SJSA1 (cell line): Measurements from ENCODE around the gene DENND4A. TPM values are rescaled to one million over a fixed set of nuclear protein-coding genes. Genes with fewer than 3 reads are reported as not detected.
"Not testable (repeated sequence)": the region's sequence is repeated elsewhere in the genome, so short reads cannot be mapped to it uniquely, and the experiment has no call there.

Source experiments
- DNase-seq, 2 experiments: peaks; one replicate each; pipeline ENCODE4 v3.0.0-alpha.2; 2015 to 2020; ENCODE audit warnings: low spot score in 2 of 2, low read depth in 1 of 2
- H3K27ac ChIP-seq: fragments of 250-450 bp; sonication (Bioruptor Pico); 2 replicates; pipeline ENCODE4 v1.5.1; 2020; ENCODE audit warnings: mild to moderate bottlenecking, moderate library complexity
- H3K27me3 ChIP-seq: fragments of 250-450 bp; sonication (Bioruptor Pico); replicated peaks from 2 replicates; pipeline ENCODE4 v1.5.1; 2020; ENCODE audit warnings: mild to moderate bottlenecking, moderate library complexity
- H3K36me3 ChIP-seq: fragments of 250-450 bp; sonication (Bioruptor Pico); 2 replicates; pipeline ENCODE4 v1.5.1; 2020; ENCODE audit warnings: mild to moderate bottlenecking
- H3K4me1 ChIP-seq: fragments of 250-450 bp; sonication (Bioruptor Pico); replicated peaks from 2 replicates; pipeline ENCODE4 v1.6.1; 2021; ENCODE audit warnings: mild to moderate bottlenecking
- H3K4me3 ChIP-seq: fragments of 250-450 bp; sonication (Bioruptor Pico); 2 replicates; pipeline ENCODE4 v1.5.1; 2020; ENCODE audit warnings: mild to moderate bottlenecking
- H3K9me3 ChIP-seq: fragments of 250-450 bp; sonication (Bioruptor Pico); replicated peaks from 2 replicates; pipeline ENCODE4 v1.5.1; 2020; ENCODE audit warnings: mild to moderate bottlenecking
- total RNA-seq: library from RNA; depleted of rRNA; stranded (reverse); fragments of >200 nt; shearing (Covaris generic); gene quantifications from 2 replicates; pipeline ENCODE4 v1.2.3, GENCODE V29; 2014

The DENND4A gene
- total RNA-seq, 1 experiment from 2014 or later: 8.9 TPM

DNA sequence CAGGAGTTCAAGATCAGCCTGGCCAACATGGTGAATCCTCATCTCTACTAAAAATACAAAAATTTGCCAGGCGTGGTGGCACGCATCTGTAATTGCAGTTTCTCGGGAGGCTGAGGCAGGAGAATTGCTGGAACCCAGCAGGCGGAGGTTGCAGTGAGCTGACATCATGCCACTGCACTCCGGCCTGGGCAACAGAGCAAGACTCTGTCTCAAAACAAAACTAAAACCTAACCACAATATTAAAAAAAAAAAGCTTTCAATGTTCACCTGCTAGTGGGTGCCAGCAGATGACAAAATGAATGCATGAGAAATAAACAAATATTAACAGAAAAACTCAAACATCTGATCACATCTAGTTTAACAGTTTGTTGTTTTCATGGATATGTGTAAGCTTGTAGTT lies 161.3 kb downstream of the DENND4A start:
- Histone ChIP-seq H3K4me3 (no peak overlapping the region), H3K9me3 (no peaks in the 10 kb centered on the region), H3K27me3 (no peaks in the 10 kb centered on the region), H3K4me1 (no peaks in the 10 kb centered on the region), H3K36me3 (no peaks in the 10 kb centered on the region), H3K27ac (no peak overlapping the region)
- DNase-seq: no peak

DNA sequence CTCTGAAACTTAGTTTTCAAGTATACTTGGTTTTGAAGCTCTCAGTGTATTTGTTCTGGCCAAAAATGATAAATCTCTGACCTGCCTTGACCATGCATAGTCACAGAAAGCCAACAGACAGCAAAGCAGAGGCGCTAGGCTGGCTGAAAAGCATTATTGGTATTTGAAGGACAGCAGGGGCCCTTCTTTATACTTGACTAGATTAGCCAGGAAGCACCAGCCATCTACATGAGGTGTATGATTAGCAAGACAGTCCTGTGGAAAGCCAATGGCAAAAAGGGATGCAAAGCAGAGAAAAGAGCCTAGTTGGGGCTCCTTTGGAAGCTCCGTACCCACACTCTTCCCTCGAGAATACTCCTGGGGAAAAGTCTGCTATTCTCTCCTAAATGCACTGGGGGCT lies 162.5 kb downstream of the DENND4A start:
- Histone ChIP-seq H3K36me3 (no peaks in the 10 kb centered on the region), H3K27ac (no peak overlapping the region), H3K4me1 (no peaks in the 10 kb centered on the region), H3K27me3 (no peaks in the 10 kb centered on the region), H3K4me3 (no peak overlapping the region), H3K9me3 (no peaks in the 10 kb centered on the region)
- no peak for DNase-seq

DNA sequence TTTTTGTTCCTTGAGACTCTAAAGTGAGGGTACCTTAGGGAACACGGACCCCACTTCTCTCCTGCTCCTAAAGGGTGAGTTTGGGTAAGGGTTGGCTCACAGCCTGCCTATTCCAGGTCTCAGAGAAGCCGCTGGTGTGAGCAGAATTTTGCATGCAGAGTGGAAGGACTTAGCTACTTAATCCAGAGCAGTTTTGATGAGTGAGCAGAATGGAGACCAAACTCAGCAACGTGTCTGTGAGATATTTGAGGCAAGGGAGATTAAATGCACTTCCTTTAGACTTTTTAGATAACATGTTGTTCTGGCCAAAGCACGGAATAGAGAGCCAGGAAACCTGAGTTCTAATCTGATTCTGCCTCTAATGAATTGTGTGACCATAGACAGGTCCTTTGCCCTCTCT lies 165.2 kb downstream of the DENND4A start:
- Histone ChIP-seq H3K4me1 (no peaks in the 10 kb centered on the region), H3K9me3 (no peaks in the 10 kb centered on the region), H3K4me3 (no peak overlapping the region), H3K27me3 (no peaks in the 10 kb centered on the region), H3K36me3 (no peaks in the 10 kb centered on the region), H3K27ac (no peak overlapping the region)
- no peak for DNase-seq

DNA sequence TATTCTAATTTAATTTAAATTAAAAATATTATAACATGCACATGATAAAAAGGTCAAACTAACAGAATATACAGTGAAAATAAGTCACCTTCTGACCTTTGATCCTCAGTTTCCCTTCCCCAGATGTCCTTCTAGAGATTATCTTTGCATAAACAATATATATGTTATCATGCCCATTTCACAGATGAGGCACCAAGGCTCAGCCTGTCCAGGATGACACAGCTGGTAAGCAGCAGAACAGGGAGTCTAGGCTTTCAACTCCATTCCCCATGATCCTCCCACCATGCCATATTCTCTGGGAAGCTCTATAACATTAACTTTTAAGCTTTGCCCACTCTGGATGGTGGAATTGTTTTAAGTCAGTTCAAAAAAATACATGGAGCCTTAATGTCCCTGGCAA lies 169.0 kb downstream of the DENND4A start:
- no peak overlapping the region for H3K27ac ChIP-seq
- no peak overlapping the region for H3K4me3 ChIP-seq
- H3K36me3 ChIP-seq: no peaks in the 10 kb centered on the region
- DNase-seq: no peak
- H3K9me3 ChIP-seq: no peaks in the 10 kb centered on the region
- H3K4me1 ChIP-seq: no peaks in the 10 kb centered on the region
- no peaks in the 10 kb centered on the region for H3K27me3 ChIP-seq

DNA sequence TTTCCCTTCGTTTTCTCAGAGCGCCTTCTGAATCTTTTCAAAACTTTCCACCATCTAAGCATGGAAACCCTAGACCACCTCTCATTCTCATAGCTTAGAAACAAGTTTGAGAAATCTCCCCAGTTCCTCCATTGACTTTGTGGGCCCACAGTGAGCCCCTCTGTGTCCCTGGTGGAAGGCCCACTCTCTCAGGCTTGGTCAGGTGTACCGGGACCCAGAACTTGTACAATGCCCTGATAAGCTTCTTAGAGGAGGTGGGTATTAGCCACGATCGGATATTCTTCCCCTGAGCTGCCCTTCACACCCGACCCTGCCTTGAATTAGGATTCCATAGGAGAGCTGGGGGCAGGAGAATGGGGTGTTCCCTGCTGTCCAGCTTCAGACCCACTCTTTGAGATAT lies 170.5 kb downstream of the DENND4A start, which contains the start of gene SLC24A1:
Gene SLC24A1, plus strand, starts transcription at position 301 of the 400 bp plus-strand sequence. CDS start 2,143 bp downstream, outside the sequence.
- Histone ChIP-seq H3K4me1 (no peaks in the 10 kb centered on the region), H3K9me3 (no peaks in the 10 kb centered on the region), H3K36me3 (no peaks in the 10 kb centered on the region), H3K4me3 (no peak within 1 kb of the TSS), H3K27me3 (no peaks in the 10 kb centered on the region), H3K27ac (no peak within 1 kb of the TSS)
- DNase-seq: no peak

DNA sequence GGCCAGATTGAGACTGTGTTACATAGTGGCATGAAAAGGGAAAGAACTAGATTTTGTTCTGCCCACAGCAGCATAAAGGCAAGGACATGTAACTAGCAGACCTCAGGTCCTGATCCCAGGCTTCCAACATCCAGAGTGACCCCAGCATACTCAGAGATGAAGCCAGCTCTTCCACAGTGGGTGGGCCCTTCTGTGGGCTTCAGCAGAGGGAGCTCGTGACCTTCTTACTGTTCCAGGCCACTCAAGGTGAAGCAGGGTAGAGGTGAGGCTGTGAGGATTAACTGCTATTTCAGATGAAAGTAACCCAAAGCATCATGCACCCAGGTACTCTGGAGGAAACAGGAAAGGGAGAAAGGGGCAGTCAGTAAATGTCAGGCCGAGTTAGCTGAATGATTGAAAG lies 171.3 kb downstream of the DENND4A start:
- H3K4me1 ChIP-seq: no peaks in the 10 kb centered on the region
- H3K4me3 ChIP-seq: no peak overlapping the region
- DNase-seq: no peak
- H3K36me3 ChIP-seq: no peaks in the 10 kb centered on the region
- H3K9me3 ChIP-seq: no peaks in the 10 kb centered on the region
- no peak overlapping the region for H3K27ac ChIP-seq
- no peaks in the 10 kb centered on the region for H3K27me3 ChIP-seq

DNA sequence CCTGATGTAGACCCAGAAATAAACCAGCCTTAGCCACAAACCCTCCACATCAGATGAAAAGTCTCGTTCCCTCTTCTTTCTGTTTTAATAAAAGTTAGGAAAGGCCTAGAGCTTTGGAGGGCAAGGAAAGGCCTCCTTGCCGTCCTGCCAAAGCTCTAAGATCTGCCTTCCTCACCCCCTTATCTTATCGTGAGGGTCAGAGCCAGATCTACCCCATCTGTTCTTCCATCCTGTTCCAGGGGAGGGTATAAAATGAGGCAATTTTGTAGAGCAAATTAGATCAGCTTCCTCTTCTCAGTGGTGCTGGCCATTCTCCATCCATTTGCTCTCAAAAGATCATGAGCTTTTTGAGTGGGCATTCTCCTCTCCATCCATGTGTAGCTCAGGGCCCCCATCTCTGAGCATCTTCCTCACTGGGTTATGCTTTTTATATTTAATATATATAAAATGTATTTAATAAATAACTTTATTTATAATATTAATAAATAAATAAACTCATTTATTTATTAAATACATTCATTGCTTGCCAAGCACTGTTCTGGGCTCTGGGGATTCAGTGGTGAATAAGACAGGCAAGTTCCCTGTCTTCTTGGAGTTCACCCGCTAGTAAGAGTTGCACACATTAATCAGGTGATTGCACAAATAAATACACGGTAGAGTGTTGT lies 172.3 kb downstream of the DENND4A start:
- Histone ChIP-seq H3K27me3 (no peaks in the 10 kb centered on the region), H3K4me1 (no peaks in the 10 kb centered on the region), H3K36me3 (no peaks in the 10 kb centered on the region), H3K27ac (no peak overlapping the region), H3K4me3 (no peak overlapping the region), H3K9me3 (no peaks in the 10 kb centered on the region)
- no peak for DNase-seq

DNA sequence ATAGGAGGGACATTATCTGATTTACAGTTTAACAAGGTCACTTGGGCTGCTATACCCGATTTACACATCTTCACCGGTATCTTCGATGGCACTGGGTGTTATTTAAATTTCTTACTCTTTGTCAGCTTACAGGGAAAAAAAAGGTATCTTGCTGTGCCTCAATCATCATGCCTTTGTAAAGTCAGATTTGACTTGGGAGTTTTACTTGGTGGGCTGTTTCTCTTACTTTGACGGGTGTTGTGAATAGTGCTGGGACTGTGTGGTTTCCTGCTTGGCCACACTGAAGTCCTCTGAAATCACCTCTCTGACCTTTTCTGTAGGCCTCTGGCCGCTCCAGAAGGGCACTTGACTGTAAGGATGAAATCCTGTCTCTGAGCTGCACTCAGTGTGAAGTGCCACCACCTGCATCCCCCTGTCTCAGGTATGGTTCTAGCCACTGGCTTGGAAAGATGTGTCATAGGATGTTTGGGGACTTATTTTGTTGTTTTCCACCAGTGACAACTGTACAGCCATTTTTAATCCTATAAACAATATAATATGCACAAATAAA lies 173.5 kb downstream of the DENND4A start:
- no peaks in the 10 kb centered on the region for H3K4me1 ChIP-seq
- no peak for DNase-seq
- no peaks in the 10 kb centered on the region for H3K36me3 ChIP-seq

DNA sequence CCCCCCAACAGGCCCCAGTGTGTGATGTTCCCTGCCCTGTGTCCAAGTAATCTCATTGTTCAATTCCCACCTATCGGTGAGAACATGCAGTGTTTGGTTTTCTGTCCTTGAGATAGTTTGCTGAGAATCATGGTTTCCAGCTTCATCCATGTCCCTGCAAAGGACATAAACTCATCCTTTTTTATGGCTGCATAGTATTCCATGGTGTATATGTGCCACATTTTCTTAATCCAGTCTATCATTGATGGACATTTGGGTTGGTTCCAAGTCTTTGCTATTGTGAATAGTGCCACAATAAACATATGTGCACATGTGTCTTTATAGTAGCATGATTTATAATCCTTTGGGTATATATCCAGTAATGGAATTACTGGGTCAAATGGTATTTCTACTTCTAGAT lies 176.2 kb downstream of the DENND4A start:
- not testable (repeated sequence) for H3K36me3 ChIP-seq, H3K27me3 ChIP-seq, H3K4me1 ChIP-seq, H3K9me3 ChIP-seq, H3K27ac ChIP-seq, DNase-seq, H3K4me3 ChIP-seq

More for the DNA sequence above, 173.5 kb downstream of the DENND4A start:
- Histone ChIP-seq H3K27me3 (no peaks in the 10 kb centered on the region), H3K9me3 (no peaks in the 10 kb centered on the region), H3K4me3 (no peak overlapping the region), H3K27ac (no peak overlapping the region)

DNA sequence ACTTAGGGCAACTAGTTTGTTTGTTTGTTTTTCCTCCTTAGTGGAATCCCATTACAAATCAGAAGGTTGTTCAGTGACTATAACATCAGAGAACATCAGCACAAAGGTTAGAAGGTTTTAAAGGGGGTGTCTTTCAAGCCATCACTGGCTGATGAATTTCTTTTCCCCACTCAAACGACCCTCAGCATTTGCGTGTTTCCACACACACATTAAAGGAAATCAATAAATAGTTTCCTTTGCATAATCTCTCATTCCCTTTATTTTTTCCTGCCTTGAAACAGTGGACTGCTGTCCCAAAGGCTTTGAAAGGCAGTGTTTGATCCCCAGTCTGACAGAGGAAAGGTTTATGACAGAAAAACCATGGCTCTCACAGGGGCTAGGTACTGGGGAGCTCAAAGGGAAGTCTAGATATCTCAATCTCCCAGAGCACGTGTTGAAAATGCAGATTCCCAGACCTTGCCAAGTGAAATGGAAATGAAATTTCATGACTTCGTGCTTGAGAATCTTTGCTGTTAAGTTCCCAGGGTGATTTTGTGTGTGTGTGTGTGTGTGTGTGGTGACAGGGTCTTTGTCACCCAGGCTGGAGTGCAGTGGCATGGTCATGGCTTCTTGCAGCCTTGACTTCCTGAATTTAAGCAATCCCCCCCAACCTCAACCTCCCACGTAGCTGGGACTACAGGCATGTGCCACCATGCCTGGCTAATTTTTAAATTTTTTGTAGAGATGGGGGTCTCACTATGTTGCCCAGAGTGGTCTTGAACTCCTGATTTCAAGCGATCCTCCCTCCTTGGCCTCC lies 178.9 kb downstream of the DENND4A start:
- Histone ChIP-seq H3K4me1 (peaks cover 10% of the 10 kb centered on the region; the same call in 1 of the 2 replicates), H3K27me3 (no peaks in the 10 kb centered on the region), H3K9me3 (no peaks in the 10 kb centered on the region), H3K4me3 (no peak overlapping the region), H3K27ac (no peak overlapping the region), H3K36me3 (peaks cover 5% of the 10 kb centered on the region; the same call in 1 of the 2 replicates)
- no peak for DNase-seq

DNA sequence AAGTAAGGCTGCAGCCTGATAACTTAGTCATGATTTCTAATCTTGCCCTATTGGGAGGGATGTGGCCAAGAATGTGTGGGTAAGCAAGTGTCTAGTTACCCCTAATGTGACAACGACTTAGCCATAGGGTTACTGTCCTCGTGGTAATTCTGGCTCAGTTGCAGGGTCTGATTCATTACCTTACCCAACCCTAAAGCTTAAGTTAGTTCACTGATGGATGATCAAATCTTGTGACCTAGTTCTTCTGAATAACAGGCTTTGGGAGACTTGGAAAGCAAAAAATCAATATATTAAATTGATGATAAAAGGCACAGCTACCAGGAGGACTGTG lies 179.5 kb downstream of the DENND4A start:
- peaks cover 10% of the 10 kb centered on the region; the same call in 1 of the 2 replicates for H3K4me1 ChIP-seq
- H3K36me3 ChIP-seq: peaks cover 5% of the 10 kb centered on the region; the same call in 1 of the 2 replicates
- DNase-seq: no peak
- no peaks in the 10 kb centered on the region for H3K27me3 ChIP-seq
- H3K27ac ChIP-seq: no peak overlapping the region
- no peaks in the 10 kb centered on the region for H3K9me3 ChIP-seq
- H3K4me3 ChIP-seq: no peak overlapping the region

DNA sequence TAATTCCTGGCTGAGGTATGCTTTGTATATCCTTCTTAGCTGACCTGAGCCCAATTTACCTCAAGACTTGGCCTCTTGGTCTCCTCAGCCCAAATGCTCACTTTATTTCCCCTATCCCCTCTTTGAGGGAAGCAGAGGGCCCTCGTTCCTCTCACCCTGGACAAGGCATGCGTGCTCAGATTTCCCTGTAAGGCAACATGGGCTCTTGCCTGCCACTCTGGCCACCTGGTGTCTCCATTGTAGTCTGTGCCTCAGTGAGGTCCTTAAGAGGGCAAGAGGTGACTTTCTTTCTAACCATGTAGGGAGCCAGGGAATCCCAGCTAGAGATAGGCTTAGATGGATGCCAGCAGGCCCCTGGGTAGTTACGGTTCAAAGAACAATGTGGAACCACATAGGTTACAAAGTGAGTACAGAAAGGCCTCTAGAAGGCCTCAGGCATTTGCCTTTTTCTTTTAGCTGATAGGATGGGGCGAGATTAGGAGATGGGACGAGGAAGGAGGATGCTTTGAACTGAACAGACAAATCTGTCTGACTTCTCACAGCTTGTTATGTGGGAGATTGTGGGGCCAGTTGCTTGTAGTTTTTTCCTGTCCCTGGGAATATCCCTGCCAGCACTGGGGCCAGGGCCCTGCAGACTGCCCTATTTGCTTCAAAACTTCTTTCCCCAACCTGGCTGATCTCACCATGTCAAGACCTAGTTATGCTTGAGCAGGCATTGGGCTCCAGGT lies 180.0 kb downstream of the DENND4A start:
- no peaks in the 10 kb centered on the region for H3K9me3 ChIP-seq
- DNase-seq: no peak
- peaks cover 5% of the 10 kb centered on the region; the same call in 1 of the 2 replicates for H3K36me3 ChIP-seq
- peak overlapping the region; percentile 77 for H3K27ac ChIP-seq
- no peaks in the 10 kb centered on the region for H3K27me3 ChIP-seq
- H3K4me3 ChIP-seq: peak overlapping the region; percentile 73
- H3K4me1 ChIP-seq: peaks cover 10% of the 10 kb centered on the region; the same call in 1 of the 2 replicates

DNA sequence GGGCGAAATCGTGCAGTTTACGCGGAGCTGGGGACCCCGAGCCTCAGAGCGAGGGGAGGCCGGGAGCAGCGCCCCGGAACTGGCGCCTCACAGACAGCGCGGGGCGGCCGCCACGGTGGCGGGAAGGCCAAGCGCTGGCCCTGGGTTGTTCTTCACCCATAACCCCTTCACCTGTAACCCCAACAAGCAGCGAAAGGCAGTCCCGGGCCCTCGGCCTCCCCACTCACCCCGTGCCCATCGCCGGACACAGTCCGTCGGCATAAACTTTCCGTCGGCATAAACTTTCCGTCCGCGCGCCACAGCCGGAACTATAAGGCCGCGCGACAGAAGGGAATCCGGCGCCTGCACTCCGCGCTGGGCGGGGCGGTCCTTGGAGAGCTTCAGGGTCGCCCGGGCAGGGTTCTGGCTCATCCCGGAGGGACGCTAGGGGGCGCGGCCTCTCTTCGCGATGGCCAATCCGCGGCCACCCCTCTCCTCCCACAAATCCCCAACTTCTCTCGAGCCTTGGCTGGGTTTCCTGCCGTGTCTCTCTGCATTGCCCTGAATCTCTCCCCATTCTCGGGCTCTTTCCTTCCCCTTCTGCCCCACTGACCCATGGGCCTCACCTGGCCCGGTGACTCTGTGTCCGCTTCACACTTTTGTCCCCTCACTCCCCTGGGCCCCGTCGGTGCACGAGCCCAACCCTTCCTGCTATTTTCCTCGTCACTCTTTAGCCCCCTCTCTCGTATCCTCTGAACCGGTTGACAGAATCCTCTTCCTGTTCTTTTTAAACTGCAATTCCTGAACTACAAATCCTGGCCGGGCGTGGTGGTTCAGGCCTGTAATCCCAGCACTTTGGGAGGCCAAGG lies 181.0 kb downstream of the DENND4A start, which contains the start of gene INTS14:
Gene INTS14, minus strand, starts transcription at position 261 of the 848 bp plus-strand sequence. CDS start 3,751 bp downstream, outside the sequence.
- peak within 1 kb of the TSS; percentile 73 for H3K4me3 ChIP-seq
- H3K9me3 ChIP-seq: no peaks in the 10 kb centered on the region
- no peaks in the 10 kb centered on the region for H3K27me3 ChIP-seq
- peak; percentile 97 to 98 for DNase-seq
- peaks cover 10% of the 10 kb centered on the region; the same call in 1 of the 2 replicates for H3K4me1 ChIP-seq
- H3K27ac ChIP-seq: peak within 1 kb of the TSS; percentile 77
- peaks cover 5% of the 10 kb centered on the region; the same call in 1 of the 2 replicates for H3K36me3 ChIP-seq
